HG03342 (cell line): ENCODE results near the gene MACIR.
A peak's percentile ranks its signal among the peaks of the same experiment; 100 is the strongest.

Experiments used
- ATAC-seq: cut with Tn5 transposase; IDR thresholded peaks from one replicate; pipeline ENCODE4 v1.9.1; 2021; ENCODE audit warnings: mild to moderate bottlenecking, moderate library complexity; ENCODE audit not compliant: unreplicated experiment

Gene MACIR

GRCh38 chr5:103244398-103244797 is 14.2 kb upstream of the MACIR start:
- ATAC-seq = peak; percentile 50

GRCh38 chr5:103245761-103246160 is 12.8 kb upstream of the MACIR start:
- ATAC-seq = no peak

- no peak for ATAC-seq
These were observed 11.4 kb upstream of the MACIR start for GRCh38 chr5:103247118-103247517.

GRCh38 chr5:103249068-103249467 is 9.5 kb upstream of the MACIR start:
- no peak for ATAC-seq

GRCh38 chr5:103254921-103255320 is 3.6 kb upstream of the MACIR start:
- ATAC-seq = no peak

- no peak for ATAC-seq
These were observed 2.9 kb upstream of the MACIR start for GRCh38 chr5:103255691-103256090.

GRCh38 chr5:103256178-103256577 is 2.4 kb upstream of the MACIR start:
- ATAC-seq = no peak

- ATAC-seq = peak; percentile 31
These were observed 568 bp downstream of the MACIR start for GRCh38 chr5:103258957-103259704.

- no peak for ATAC-seq
These were observed 1.3 kb downstream of the MACIR start for GRCh38 chr5:103259705-103260355.

- ATAC-seq = peak; percentile 39
These were observed 2.4 kb downstream of the MACIR start for GRCh38 chr5:103260951-103261350.

- no peak for ATAC-seq
These were observed 3.9 kb downstream of the MACIR start for GRCh38 chr5:103262422-103262871.

- no peak for ATAC-seq
These were observed 4.5 kb downstream of the MACIR start for GRCh38 chr5:103263054-103263453.

- no peak for ATAC-seq
These were observed 5.9 kb downstream of the MACIR start for GRCh38 chr5:103264508-103264907.

GRCh38 chr5:103270581-103270980 is 12.0 kb downstream of the MACIR start:
- ATAC-seq = no peak

GRCh38 chr5:103271570-103272289 is 13.2 kb downstream of the MACIR start:
- ATAC-seq = no peak

GRCh38 chr5:103272377-103272776 is 13.8 kb downstream of the MACIR start:
- no peak for ATAC-seq

GRCh38 chr5:103273952-103274351 is 15.4 kb downstream of the MACIR start:
- no peak for ATAC-seq

- ATAC-seq = no peak
These were observed 17.3 kb downstream of the MACIR start for GRCh38 chr5:103275851-103276250.

- ATAC-seq = no peak
These were observed 22.4 kb downstream of the MACIR start for GRCh38 chr5:103280967-103281366.

- ATAC-seq = no peak
These were observed 24.6 kb downstream of the MACIR start for GRCh38 chr5:103283120-103283519.

- no peak for ATAC-seq
These were observed 25.3 kb downstream of the MACIR start for GRCh38 chr5:103283869-103284268.

GRCh38 chr5:103286622-103287021 is 28.1 kb downstream of the MACIR start:
- ATAC-seq = no peak
